GM10248 (cell line): ENCODE results near the gene CHST15.

Experiments
- CTCF ChIA-PET: fragments of 300-600 bp; sonication (Branson Sonifier 250); formaldehyde crosslinking; extraction: SDS; loops from one replicate; lab custom pipeline; 2021; ENCODE audit warnings: antibody characterized with exemption; lab: Yijun Ruan, JAX
- POLR2A ChIA-PET: fragments of 350-650 bp; sonication (Branson Sonifier 250); formaldehyde crosslinking; extraction: SDS; loops from one replicate; lab custom pipeline; 2020; ENCODE audit warnings: antibody characterized with exemption; lab: Yijun Ruan, JAX
- DNase-seq: peaks from one replicate; pipeline ENCODE4 v3.0.0; 2012; ENCODE audit errors: extremely low spot score
- TF ChIP-seq, protein P1 (sequence below): IDR thresholded peaks from 2 replicates; pipeline ENCODE4 v1.5.1; 2012; ENCODE audit warnings: mild to moderate bottlenecking, low read depth; ENCODE audit errors: extremely low read depth, missing control alignments, control extremely low read depth

CHST15 gene

DNA sequence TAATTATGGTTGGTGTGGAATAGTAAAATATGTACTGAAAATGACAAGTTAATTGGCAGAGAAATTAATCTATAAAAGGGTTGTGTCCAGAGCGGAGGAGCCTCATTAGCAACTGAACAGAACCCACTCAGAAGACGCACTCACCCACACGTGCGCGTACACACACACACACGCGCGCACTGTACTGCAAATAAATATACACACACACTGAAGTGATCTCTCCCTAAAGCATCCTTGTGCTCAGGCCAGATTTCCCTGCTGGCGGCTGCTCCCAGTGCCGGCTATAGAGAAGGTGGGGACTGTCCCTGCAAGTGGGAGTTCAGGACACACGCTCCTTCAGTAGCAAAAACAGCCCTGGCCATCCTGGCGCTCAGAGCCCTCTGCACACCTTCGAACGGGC, 85.2 kb downstream of the CHST15 start:
- TF ChIP-seq, protein P1, sequence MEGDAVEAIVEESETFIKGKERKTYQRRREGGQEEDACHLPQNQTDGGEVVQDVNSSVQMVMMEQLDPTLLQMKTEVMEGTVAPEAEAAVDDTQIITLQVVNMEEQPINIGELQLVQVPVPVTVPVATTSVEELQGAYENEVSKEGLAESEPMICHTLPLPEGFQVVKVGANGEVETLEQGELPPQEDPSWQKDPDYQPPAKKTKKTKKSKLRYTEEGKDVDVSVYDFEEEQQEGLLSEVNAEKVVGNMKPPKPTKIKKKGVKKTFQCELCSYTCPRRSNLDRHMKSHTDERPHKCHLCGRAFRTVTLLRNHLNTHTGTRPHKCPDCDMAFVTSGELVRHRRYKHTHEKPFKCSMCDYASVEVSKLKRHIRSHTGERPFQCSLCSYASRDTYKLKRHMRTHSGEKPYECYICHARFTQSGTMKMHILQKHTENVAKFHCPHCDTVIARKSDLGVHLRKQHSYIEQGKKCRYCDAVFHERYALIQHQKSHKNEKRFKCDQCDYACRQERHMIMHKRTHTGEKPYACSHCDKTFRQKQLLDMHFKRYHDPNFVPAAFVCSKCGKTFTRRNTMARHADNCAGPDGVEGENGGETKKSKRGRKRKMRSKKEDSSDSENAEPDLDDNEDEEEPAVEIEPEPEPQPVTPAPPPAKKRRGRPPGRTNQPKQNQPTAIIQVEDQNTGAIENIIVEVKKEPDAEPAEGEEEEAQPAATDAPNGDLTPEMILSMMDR = no peak
- CTCF ChIA-PET = interaction anchor here (0.9 kb wide), 1 partner anchor 381 kb away, joined by 3 read pairs; no protein-coding TSS in a partner anchor
- POLR2A ChIA-PET = no interaction called here
- no peak for DNase-seq

DNA sequence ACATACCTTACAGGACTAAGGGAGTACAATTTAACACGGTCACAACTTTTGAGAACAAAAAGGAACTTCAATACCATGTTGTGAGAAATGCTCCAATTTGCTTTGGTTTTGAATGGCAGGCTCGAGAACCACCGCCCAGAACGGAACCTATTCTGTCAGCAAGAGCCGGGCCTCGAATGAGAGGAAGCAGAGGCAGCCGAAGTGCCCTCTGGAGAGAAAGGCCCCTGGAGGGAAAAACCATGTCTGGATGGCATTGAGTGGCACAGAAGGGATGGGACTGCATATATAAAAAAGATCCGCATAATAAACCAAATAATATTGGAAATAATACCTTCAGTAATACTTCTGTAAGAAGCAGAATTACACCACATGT, 85.6 kb downstream of the CHST15 start:
- no peak for DNase-seq
- ChIA-PET POLR2A (no interaction called here), CTCF (no interaction called here)
- TF ChIP-seq, protein P1 = no peak

DNA sequence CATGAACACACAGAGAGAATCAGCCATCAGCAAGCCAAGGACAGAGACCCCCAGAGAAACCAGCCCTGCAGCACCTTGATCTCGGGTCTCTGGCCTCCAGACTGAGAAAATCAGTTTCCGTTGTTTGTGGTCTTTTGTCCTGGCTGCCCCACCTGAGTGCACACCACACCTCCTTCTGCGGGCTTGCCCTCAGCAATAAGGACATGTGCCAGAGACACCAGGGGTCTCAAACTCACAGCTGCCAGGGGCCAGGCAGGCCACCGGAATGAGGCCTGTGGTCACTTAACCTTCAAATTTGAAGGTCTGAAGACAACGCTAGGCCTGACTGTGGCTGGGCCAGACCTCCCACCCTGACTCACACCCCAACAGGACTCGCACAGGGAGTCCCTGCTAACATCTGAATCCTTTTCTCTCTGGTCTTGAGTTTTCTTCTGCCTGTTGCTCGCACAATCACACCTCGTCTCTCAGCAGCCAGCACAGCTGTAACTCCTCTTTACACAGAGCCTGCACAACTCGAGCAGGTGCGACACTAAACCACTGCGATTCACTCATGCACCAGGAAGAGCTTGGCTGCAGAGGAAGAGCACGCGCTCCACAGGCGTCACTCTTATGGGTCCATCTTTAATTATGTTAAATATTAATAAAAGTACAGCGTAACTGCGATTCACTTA, 86.2 kb downstream of the CHST15 start:
- ChIA-PET POLR2A (no interaction called here), CTCF (no interaction called here)
- DNase-seq = no peak
- TF ChIP-seq, protein P1 = no peak

DNA sequence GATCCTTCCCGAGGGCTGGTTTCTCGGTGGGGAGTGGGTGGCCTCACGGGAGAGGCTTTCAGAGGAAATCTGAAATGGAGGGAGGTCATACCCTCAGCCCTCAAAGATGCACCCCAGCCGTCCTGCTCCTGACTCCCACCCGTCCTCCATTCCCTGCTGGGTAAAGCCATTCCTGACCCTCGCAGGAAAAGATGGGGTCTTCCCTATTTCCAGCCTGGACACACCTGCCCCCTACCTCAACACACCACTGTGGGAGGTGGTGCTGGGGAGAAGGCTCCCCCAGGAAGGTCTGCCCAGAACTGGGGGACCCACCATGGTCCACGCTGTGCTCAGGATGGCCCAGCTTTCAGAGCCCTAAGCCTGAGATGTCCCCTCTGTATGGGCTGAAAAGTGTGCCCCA, 86.9 kb downstream of the CHST15 start:
- DNase-seq = no peak
- ChIA-PET POLR2A (no interaction called here), CTCF (interaction anchor here (4.0 kb wide), 1 partner anchor 12 kb away, joined by 17 read pairs; no protein-coding TSS in a partner anchor)
- TF ChIP-seq, protein P1 = no peak

DNA sequence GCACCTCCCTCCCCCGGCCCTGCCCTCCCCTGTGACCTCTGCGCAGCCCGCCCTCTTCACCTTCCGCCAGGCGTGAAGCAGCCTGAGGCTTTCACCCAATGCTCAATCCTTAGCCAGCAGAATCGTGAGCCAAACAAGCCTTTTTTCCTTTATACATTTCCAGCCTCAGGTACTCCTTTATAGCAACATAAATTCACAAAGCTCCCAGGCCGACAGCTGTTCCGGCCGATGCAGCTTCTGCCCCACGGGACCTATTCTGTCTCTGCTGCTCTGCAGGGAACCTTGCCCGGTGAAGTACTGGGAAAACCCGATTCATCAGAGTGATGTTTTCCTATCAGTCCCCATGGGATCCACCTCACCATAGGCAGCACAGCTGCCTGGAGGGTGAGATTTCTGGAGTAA, 87.4 kb downstream of the CHST15 start:
- TF ChIP-seq, protein P1 = no peak
- CTCF ChIA-PET = interaction anchor here (4.0 to 13.9 kb wide), 2 partner anchors 11 to 382 kb away, joined by 17 to 341 read pairs; no protein-coding TSS in a partner anchor
- DNase-seq = no peak
- POLR2A ChIA-PET = no interaction called here

DNA sequence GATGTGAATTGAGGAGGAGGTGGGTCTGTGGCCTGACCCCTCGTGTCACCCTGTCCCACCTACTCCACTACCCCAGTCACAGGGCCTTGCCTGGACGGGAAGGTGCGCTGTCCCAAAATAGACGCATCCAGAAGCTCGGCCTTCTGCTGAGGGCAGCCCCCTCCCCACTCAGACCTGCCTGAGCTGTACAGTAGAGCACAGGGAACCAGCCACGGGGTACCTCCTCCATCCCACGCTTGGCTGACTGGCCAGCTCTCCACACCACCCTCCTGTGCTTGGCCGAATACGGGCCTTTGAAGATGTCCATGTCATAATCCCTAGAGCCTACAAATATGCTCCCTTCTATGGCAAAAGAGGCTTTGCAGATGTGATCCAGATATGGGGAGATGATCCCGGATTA, 88.3 kb downstream of the CHST15 start:
- CTCF ChIA-PET = interaction anchor here (4.0 to 13.9 kb wide), 2 partner anchors 10 to 383 kb away, joined by 17 to 341 read pairs; no protein-coding TSS in a partner anchor
- POLR2A ChIA-PET = no interaction called here
- TF ChIP-seq, protein P1 = no peak
- DNase-seq = no peak
